ENCODE measurements around the gene ZNF281.

ZNF281 gene

DNA sequence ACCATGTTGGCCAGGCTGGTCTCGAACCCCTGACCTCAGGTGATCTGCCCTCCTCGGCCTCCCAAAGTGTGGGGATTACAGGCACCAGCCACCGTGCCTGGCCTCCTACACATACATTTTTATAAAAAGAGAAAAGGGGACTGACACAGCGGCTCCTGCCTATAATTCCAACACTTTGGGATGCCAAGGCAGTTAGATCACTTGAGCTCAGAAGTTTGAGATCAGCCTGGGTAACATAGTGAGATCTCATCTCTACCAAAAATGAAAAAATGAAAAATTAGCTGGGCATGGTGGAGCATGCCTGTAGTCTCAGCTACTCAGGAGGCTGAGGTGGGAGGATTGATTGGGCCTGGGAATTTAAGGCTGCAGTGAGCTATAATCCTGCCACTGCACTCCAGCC, 23.4 kb downstream of the ZNF281 start:
- ATAC-seq, result no peak

GRCh38 chr1:200384818-200385390, 24.9 kb downstream of the ZNF281 start:
- ATAC-seq, result peak in 1 of 2 donors; percentile 28

DNA sequence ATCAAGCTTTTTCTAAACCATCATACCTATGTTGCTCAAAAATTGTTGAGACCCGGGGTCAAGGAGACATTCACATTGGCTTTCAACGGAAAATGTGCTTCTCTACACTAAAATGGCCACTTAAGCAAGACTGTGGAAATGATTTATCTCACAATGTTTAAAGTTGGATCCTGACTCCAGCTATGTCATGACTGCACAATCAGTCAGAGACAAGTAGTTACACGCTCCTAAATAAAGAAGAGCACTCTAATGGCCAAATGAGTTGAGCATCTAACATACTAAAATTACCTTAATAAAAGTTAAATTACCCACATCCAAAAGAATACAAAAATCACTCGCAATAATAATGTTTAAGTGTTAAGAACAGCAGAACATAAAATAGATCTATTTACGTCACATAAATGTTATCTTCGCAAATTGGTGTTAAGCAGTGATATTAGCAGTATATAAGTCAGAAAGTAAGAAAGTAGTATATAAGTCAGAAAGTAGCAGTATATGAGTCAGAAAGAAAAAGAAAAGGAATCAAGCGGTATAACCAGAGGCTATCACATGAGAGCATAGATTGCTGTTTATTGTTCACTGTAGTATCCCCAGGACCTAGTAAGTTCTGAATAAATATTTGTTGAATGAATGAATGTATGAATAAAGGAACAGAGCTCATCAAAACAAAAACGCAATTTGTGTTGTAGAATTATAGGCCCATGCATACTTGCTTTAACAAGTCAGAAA, 28.4 kb downstream of the ZNF281 start:
- ATAC-seq, result no peak

DNA sequence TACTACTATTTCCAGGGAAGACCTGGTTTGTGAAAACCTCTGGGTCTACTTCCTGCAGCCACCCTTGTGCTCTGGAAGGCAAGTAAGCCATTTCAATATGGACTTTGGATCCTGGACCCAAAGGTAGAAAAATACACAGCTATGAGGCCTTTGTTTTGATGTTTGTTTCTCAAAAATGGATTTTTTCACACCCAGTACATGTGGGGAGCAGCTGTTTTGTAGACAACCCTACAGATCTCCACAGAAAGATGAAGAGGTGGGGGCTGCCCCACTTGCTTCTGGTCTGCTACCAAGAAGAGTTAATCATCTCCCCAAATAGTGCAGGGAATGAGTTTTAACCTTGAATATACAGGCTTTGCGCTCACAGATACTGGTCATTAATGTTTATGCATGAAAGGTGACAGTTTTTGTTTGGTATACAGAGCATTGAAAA, 29.2 kb downstream of the ZNF281 start:
- peak; percentile 38 to 74 for ATAC-seq

DNA sequence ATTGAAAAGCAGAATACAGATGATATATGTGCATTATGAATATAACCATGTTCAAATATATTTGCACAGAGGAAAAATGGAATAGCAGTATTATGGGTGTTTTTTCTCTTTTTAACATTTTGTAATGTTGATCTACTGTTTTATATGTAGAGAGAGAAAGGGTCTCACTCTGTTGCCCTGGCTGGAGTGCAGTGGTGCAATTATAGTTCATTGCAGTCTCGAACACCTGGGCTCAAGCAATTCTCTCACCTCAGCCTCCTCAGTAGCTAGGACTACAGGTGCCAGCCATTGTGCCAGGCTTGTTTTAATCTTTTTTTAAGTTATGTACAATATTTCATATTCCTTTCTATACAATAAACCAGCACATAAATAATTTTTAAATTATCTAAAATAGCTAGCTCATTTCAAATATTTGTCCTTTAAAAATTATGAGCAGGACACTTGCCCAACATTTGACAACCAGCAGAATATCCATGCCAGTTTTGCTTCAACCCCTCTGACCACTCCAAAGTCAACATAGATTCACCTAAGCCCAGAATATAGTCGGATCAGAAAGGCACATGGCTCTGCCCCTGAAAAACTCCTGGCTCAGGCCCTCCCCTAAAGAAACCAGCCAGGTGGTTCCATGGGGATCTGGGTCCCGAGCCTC, 29.8 kb downstream of the ZNF281 start:
- no peak for ATAC-seq

GRCh38 chr1:200379432-200379757, 30.4 kb downstream of the ZNF281 start:
- no peak for ATAC-seq

GRCh38 chr1:200378096-200378495, 31.7 kb downstream of the ZNF281 start:
- no peak for ATAC-seq

GRCh38 chr1:200376528-200376927, 33.3 kb downstream of the ZNF281 start:
- no peak for ATAC-seq

DNA sequence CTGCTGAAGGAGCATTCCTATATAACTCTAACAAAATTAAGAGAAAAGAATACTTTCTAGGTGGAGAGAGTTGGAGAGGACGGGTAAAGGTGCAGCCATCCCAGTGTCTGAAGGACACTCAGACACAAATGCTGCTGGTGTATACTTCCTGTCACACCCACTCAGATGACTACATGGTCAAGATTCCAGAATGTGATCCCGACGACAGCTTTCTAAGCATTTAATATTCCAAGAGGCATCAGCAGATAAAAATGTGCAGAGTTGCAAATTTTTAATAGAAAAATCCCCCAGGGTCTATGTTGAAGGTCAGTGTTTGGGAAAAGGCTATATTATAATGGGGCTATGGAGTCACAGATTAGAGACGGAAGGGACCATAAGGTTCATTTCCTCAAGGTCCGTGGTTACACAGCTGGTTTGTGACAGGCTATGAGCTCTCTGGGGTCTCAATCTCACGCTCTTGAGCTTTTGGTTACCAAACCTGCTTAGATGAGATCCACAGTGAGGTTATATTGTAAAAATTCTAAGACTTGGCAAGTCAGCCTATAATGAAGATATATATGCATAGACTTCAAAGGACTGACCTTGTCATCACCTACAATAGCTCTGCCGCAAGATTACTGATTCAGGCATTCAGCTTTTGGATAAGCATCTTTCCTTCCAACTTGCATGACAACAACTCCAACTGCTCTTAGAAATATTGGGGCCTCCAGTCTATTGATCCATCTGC, 35.1 kb downstream of the ZNF281 start:
- no peak for ATAC-seq

DNA sequence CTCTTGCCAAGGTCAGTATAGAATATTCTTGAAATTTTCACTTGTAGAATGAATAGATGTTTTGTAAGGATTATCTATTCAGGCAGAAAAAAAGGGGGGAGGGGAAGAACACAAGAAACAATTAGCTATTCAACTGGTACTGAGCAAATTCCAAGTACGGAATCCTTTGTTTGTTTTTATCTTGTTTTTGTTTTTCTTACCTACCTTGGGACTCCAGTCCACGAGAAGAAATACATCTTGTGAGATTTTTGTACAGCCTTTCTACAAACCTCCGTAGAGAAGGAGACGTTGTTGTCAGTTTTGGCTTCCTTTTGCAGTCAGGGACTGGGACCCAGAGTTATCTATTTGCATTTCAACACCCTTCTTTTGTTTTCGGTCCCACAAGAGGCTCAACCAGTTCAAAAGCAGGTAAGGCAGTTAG, 36.0 kb downstream of the ZNF281 start:
- no peak for ATAC-seq

DNA sequence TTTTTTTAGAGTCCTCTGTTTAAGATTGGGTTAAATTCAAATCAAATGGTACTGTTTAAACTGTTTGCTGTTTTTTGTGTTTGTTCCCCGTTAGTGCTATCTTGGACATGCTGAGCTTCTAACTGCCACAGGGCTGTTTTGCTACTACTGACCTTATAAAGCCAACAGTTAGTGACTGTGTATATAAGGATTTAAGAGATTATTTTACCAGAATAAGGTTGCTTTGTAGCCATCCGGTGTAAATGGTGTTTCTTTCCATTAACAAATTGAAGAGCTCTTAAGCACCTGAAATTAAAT, 37.0 kb downstream of the ZNF281 start:
- no peak for ATAC-seq

DNA sequence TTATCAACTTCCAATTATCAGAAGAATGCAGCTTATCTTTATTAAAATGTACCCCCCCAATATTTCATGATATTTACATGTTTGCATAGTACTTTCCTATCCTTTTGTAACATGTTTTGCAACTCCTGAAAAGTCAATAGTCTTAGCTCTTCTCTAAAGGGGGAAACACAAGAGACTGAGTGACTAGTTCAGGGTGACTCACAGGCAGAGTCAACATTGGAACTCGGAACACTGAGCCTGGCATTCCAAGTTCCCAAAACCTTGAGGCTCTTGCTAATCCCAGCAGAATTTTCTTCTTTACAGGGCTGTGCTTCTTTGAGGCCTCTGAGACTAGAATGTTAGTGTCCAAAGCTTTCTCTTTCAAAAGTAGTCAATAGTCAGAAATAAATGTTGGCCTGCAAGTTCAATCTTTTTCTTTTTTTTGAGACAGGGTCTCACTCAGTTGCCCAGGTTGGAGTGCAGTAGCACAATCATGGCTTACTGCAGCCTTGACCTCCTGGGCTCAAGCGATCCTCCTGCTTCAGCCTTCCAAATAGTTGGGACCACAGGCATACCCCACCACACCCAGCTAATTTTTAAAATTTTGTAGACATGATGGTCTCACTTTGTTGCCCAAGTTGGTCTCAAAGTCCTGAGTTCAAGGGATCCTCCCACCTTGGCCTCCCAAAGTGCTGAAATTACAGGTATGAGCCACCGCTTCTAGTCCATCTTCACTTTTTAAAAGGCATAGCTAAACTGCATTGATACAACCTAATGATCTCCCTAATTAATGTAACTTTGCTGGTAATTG, 37.5 kb downstream of the ZNF281 start:
- ATAC-seq, result no peak

DNA sequence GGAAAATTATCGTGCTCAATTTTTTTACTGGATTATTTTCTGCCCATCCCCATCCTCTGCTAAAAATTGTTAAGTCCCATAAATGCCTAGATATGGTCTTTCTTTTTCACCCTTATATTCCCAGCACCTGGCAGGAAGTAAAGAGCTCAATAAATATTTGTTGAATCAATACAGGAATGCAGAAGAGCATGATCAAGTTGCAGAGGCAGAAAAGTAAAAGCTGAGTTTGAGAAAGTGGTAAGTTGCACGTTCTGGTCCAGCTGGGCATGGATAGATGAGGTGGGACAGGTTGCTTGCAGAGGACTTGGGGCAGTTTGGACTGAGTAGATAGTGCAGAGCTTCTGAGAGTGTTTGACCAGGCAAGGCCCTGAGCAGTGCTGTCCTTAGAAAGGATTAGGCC, 40.1 kb downstream of the ZNF281 start:
- no peak for ATAC-seq

- ATAC-seq, result no peak
These were observed 40.7 kb downstream of the ZNF281 start for GRCh38 chr1:200369131-200369530.

- no peak for ATAC-seq
These were observed 41.3 kb downstream of the ZNF281 start for GRCh38 chr1:200368556-200368955.

- ATAC-seq, result no peak
These were observed 41.8 kb downstream of the ZNF281 start for GRCh38 chr1:200367841-200368534.

GRCh38 chr1:200366577-200367253, 43.1 kb downstream of the ZNF281 start:
- no peak for ATAC-seq

- no peak for ATAC-seq
These were observed 43.9 kb downstream of the ZNF281 start for GRCh38 chr1:200365897-200366426.

GRCh38 chr1:200364831-200365230, 45.0 kb downstream of the ZNF281 start:
- ATAC-seq, result no peak

- no peak for ATAC-seq
These were observed 45.6 kb downstream of the ZNF281 start for GRCh38 chr1:200364091-200364759.

Data from activated CD4-positive, CD25-positive, alpha-beta regulatory T cell treated with anti-CD3 and anti-CD28 coated beads, Interleukin-2, amount 50 U/mL, for 24 hours (primary cell).